CMK (cell line): Measurements from ENCODE around the gene NYAP2.

Experiments used
- DNase-seq: peaks from one replicate; pipeline ENCODE4 v3.0.0-alpha.2; 2010; ENCODE audit warnings: low read depth

The NYAP2 gene

GRCh38 chr2:225630824-225631533, 231.5 kb downstream of the NYAP2 start:
- DNase-seq, result no peak

GRCh38 chr2:225632351-225632750, 232.8 kb downstream of the NYAP2 start:
- DNase-seq, result no peak

GRCh38 chr2:225636558-225636957, 237.0 kb downstream of the NYAP2 start:
- no peak for DNase-seq

GRCh38 chr2:225637259-225637658, 237.7 kb downstream of the NYAP2 start:
- no peak for DNase-seq

GRCh38 chr2:225640550-225640949, 241.0 kb downstream of the NYAP2 start:
- no peak for DNase-seq

GRCh38 chr2:225649274-225649673, 249.8 kb downstream of the NYAP2 start:
- DNase-seq, result no peak

GRCh38 chr2:225650041-225650440, 250.5 kb downstream of the NYAP2 start:
- no peak for DNase-seq

GRCh38 chr2:225660262-225661131, 261.0 kb downstream of the NYAP2 start:
- peak; percentile 14 for DNase-seq

GRCh38 chr2:225662101-225662500, 262.6 kb downstream of the NYAP2 start:
- DNase-seq, result no peak

DNA sequence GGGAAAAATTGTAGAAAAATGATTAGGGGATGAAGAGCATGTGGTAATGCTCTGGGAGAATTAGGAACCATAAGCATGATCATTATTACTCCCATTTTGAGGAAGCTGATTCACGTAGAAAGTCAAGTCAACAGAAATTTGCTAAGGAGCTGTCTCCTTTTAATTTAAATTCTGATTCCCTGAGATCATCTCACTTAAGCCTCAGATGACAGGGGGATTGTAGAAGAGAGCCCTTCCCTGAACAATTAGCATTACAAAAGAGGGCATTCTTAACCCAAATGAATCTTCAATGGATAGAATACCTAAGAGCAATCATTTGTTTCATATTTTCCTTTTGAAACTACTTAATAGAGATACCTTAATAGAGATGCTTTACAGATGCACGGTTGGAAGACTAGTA, 267.9 kb downstream of the NYAP2 start:
- DNase-seq, result no peak

DNA sequence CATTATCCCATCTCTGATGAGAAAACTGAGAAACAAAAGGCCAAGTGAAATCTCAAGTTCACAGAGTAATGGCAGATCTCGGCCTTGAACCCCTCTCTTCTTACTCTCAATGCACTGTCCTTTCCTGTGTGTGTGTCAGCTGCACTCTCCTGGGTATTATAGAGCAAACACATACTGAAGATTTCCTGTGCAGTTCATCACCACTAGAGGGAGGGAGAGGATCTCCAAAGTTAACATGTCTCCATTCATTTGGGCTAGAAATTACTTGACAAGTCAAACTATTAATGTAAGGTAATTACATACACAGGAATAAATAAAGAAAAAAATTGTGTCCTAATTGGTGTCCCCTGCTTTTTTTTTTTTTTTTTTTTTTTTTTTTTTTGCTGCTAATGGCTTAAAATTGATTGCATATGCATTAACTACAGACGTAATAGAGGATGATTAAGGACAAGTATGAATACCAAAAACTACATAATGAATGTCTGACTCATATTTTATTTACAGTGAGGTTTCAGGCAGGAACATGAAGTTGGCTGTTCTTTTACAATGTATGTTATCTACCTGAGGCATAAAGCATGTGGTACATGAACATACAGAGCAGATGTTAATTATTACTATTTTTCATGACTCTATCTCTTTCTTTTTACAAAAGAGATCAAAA, 269.2 kb downstream of the NYAP2 start:
- peak; percentile 21 for DNase-seq

DNA sequence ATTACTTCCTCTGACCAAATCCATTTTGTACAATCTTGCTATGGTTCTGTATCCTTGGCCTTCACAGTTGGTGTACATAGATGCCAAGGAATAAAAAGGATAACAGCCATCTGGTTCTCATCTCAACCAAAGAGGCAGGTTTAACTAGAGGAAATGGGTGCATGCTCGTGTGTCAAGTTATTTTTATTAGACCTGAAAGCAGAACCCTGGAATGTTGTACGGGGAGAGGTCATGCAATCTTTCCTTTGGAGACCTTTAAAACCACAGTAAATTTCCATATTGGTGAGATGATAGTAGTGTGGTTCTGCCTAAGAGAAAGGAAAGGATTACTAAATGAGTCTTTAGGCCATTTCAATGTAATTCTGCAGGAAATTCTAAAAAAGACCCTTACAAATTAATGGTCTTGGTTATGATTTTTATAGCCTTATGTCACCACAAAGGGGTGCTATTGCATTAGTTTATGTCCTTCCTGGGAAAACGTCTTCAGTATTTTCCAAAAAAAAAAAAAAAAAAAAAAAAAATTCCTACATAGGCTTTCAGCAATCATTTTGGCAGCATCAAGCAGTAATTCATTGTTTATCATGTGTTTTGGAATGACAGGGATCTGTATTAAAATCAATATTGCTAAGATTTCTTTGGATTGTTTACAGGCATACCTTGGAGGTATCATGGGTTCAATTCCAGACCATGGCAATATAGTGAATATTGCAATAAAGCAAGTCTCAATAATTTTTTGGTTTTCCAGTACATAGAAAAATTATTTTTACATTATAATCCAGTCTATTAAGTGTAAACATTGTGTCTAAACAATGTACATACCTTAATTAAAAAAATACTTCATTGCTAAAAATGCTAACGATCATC, 270.8 kb downstream of the NYAP2 start:
- DNase-seq, result no peak

DNA sequence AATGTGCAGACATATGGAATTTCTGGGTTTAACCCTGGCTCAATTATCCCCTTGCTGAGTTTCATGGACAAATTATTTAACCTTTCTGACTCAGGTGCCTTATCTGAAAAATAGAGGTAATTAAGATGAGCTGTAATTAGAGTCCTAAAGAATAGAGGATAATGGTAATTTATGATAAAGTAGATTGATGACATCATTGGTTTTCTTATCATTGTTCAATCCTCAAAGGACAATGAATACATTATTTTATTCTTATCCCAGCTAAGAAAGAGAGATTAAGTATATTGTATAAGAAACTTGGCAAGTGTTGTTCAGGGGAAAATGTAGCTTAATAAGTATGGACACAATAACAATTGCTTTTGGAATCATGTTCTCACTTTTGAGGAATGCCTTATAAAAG, 279.3 kb downstream of the NYAP2 start:
- no peak for DNase-seq

GRCh38 chr2:225683258-225683657, 283.7 kb downstream of the NYAP2 start:
- DNase-seq, result no peak

GRCh38 chr2:225690153-225690552, 290.6 kb downstream of the NYAP2 start:
- DNase-seq, result no peak

GRCh38 chr2:225691711-225692110, 292.2 kb downstream of the NYAP2 start:
- no peak for DNase-seq

GRCh38 chr2:225693259-225693658, 293.7 kb downstream of the NYAP2 start:
- no peak for DNase-seq

DNA sequence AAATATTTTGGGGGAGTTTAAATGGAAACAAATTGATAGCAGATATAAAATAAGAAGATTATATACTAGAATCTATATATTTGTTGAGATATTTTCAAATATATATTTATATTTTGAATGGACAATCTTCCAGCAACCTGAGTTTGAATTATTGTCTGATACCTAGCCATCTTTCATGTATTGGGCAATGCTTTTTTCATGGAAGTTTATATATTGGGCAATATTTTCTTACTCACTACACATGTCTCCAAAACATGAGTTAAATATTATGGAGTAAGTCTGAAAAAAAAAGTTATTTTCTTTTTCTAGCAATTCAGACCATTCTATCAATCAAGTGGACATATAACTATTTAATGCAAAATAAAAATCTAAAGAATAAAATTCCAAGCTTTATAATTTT, 295.2 kb downstream of the NYAP2 start:
- no peak for DNase-seq

GRCh38 chr2:225697936-225698335, 298.4 kb downstream of the NYAP2 start:
- DNase-seq, result no peak
